CD4-positive, CD25-positive, alpha-beta regulatory T cell (primary cell): ENCODE data around the gene HBEGF. TPM values are rescaled to one million over a fixed set of nuclear protein-coding genes. Genes with fewer than 3 reads are reported as not detected.

ENCODE experiments used
- ATAC-seq, 2 donors: fragments of 150-1000 bp; cut with Tn5 transposase; one replicate each; pipeline ENCODE4 v1.10.0; 2021; ENCODE audit warnings: low read depth in 2 of 2, moderate number of reproducible peaks in 2 of 2, moderate library complexity in 1 of 2
- DNase-seq, 3 donors: peaks; one replicate each; pipeline versions ENCODE4 v3.0.0 to v3.0.0-alpha.2; 2012 to 2022; ENCODE audit warnings: mixed read lengths in 1 of 3
- H3K27ac ChIP-seq: one replicate; pipeline ENCODE4 v1.7.0; 2013; ENCODE audit warnings: mild to moderate bottlenecking, low read length; ENCODE audit not compliant: insufficient read depth, poor library complexity, severe bottlenecking
- H3K27me3 ChIP-seq: one replicate; pipeline ENCODE4 v1.7.0; 2013; ENCODE audit warnings: low read length; ENCODE audit not compliant: control insufficient read depth, insufficient read depth
- H3K36me3 ChIP-seq: one replicate; pipeline ENCODE4 v1.7.0; 2013; ENCODE audit warnings: mild to moderate bottlenecking, low read length, moderate library complexity; ENCODE audit not compliant: control insufficient read depth, insufficient read depth
- H3K4me1 ChIP-seq: 2 replicates; pipeline ENCODE4 v1.7.0; 2013; ENCODE audit warnings: mild to moderate bottlenecking, low read length; ENCODE audit not compliant: insufficient read depth, control insufficient read depth, poor library complexity, severe bottlenecking
- H3K4me3 ChIP-seq: one replicate; pipeline ENCODE4 v1.7.0; 2013; ENCODE audit warnings: low read depth, mild to moderate bottlenecking, low read length, moderate library complexity
- H3K9me3 ChIP-seq, 2 experiments: 1 replicate in 1 of 2; 2 replicates in 1 of 2; pipeline ENCODE4 v1.7.0; 2013; ENCODE audit warnings: low read length in 2 of 2, mild to moderate bottlenecking in 1 of 2, moderate library complexity in 1 of 2; ENCODE audit not compliant: control insufficient read depth in 2 of 2
- H3K27ac Mint-ChIP-seq, 3 donors: one replicate each; pipeline ENCODE4 v1.8.0; 2020 to 2022; ENCODE audit warnings: mild to moderate bottlenecking in 3 of 3, mixed read lengths in 3 of 3, moderate library complexity in 2 of 3
- H3K27me3 Mint-ChIP-seq: one replicate; pipeline ENCODE4 v1.8.0; 2022; ENCODE audit warnings: mild to moderate bottlenecking, mixed read lengths
- H3K36me3 Mint-ChIP-seq: one replicate; pipeline ENCODE4 v1.8.0; 2020; ENCODE audit warnings: mixed read lengths
- H3K4me1 Mint-ChIP-seq, 4 donors: one replicate each; pipeline ENCODE4 v1.8.0; 2020 to 2022; ENCODE audit warnings: mixed read lengths in 4 of 4, mild to moderate bottlenecking in 1 of 4
- H3K4me3 Mint-ChIP-seq, 4 donors: one replicate each; pipeline ENCODE4 v1.8.0; 2020 to 2022; ENCODE audit warnings: mild to moderate bottlenecking in 4 of 4, mixed read lengths in 4 of 4, moderate library complexity in 3 of 4
- H3K9me3 Mint-ChIP-seq, 7 donors: one replicate each; pipeline ENCODE4 v1.8.0; 2020 to 2022; ENCODE audit warnings: mixed read lengths in 7 of 7, mild to moderate bottlenecking in 3 of 7, moderate library complexity in 2 of 7
- polyA plus RNA-seq, 4 donors: library from polyadenylated mRNA; unstranded; fragments of 300-500 nt; fragmentation: Illumina TruSeq; gene quantifications; one replicate each; pipeline ENCODE4 v1.2.3, GENCODE V29; 2021
- total RNA-seq: library from RNA; stranded (reverse); gene quantifications from one replicate; pipeline ENCODE4 v1.2.3, GENCODE V29; 2022

The HBEGF gene
- total and polyA plus RNA-seq, 5 donors from 2014 or later = 0.47 TPM; not detected in 4

DNA sequence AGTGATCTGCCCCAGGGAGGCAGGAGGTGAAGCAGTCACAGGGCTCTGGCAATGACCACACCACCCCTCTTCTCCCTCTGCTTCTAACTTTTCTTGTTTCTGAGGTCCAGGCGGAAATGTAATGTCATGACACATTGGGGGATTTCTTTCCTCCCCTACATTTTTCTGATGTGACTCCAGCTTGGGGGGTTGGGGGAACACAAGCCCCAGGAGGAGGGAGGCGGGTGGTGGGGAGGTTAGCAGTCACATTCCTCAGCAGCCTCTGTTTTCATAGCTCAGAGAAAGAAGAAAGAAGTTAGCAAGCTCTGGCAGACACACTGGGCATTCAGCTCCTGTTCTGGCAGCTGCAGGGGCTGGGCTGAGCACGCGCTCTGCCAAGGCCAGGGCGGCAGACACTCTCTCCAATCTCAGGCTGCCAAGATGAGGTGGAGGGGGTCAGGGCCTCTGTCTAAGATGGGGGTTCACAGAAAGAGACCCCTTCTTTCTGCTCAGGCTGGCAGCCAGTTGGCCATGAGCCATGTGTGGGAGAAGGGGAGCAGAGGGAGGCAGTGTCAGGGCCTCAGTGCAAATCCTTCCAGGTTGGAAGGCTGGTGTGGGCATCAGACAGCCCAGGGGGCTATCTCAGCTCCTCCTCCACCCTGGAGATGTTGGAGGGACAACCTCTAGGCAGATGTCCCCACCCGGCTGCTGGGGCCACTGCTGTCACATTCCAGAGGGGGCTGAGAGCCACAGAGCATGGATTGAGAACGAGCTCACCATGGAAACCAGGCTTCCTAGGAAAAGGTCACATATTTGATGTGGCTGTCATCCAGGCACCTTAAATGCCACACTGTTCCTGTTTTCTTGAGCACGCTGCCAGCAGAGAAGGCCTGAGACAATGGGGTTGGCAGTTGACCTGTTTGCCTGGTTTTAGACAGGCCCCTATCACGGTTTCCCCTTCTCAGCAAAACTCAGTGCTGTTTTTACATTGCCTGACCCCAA lies 23.4 kb downstream of the HBEGF start:
- H3K27me3 Mint-ChIP-seq = peaks cover 9% of the 10 kb centered on the region
- H3K36me3 Mint-ChIP-seq = no peaks in the 10 kb centered on the region
- Histone ChIP-seq H3K4me3 (no peak overlapping the region), H3K36me3 (no peaks in the 10 kb centered on the region), H3K27me3 (peaks cover 2% of the 10 kb centered on the region), H3K9me3 (no peaks in the 10 kb centered on the region), H3K4me1 (no peaks in the 10 kb centered on the region), H3K27ac (no peak overlapping the region)
- no peak overlapping the region for H3K27ac Mint-ChIP-seq
- ATAC-seq = no peak
- DNase-seq = no peak
- H3K4me1 Mint-ChIP-seq = peaks cover 0 to 2% (median 0%) of the 10 kb centered on the region in 4 donors
- H3K4me3 Mint-ChIP-seq = no peak overlapping the region
- H3K9me3 Mint-ChIP-seq = peaks cover 0 to 2% (median 0%) of the 10 kb centered on the region in 7 donors

DNA sequence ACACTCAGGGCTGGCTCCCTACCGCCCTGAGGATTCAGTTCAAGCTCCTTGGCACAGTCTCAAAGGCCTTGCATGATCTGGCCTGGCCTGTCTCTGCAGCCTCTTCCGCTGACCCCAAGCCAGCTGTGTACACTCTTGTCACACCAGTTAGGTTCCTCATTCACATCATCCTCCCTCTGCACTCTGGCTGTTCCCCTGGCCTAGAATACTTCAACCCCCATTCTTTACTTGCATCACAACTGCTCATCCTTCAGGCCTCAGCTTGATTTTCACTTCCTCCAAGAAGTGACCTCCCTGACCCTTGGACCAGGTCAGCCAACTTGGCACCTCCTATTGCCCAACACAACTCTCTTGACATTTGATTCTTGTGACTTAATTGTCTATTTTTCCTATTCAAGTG lies 24.6 kb downstream of the HBEGF start:
- H3K36me3 Mint-ChIP-seq = no peaks in the 10 kb centered on the region
- Histone ChIP-seq H3K4me1 (no peaks in the 10 kb centered on the region), H3K9me3 (no peaks in the 10 kb centered on the region), H3K36me3 (no peaks in the 10 kb centered on the region), H3K27me3 (peaks cover 2% of the 10 kb centered on the region), H3K4me3 (no peak overlapping the region), H3K27ac (no peak overlapping the region)
- no peak for DNase-seq
- no peak overlapping the region for H3K4me3 Mint-ChIP-seq
- H3K4me1 Mint-ChIP-seq = peaks cover 0 to 2% (median 0%) of the 10 kb centered on the region in 4 donors
- peaks cover 9% of the 10 kb centered on the region for H3K27me3 Mint-ChIP-seq
- ATAC-seq = peak in 1 of 2 donors; percentile 33
- H3K9me3 Mint-ChIP-seq = peaks cover 0 to 2% (median 0%) of the 10 kb centered on the region in 7 donors
- no peak overlapping the region for H3K27ac Mint-ChIP-seq

DNA sequence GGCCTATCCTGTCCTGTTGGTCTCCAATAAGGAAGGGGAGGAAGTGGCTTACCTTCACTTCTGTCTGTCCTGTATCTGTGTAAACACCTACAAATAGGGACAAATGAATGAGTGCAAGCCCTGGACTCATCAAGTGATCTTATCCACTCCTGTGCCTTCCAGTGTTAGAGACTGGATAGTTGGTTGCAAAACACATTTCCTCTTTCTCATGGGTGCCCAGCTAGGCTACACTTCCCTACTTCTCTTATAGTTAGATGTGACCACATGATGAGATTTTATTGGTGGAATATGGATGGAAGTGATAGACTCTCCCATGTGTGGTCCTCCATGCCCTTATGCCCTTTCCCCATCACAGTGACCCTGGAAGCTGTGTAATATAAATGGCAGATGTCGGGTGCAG lies 26.6 kb downstream of the HBEGF start:
- Mint-ChIP-seq H3K27ac (no peak overlapping the region), H3K9me3 (peaks cover 0 to 2% (median 0%) of the 10 kb centered on the region in 7 donors), H3K4me1 (no peaks in the 10 kb centered on the region), H3K27me3 (no peaks in the 10 kb centered on the region), H3K4me3 (no peak overlapping the region), H3K36me3 (no peaks in the 10 kb centered on the region)
- ATAC-seq (no peak), DNase-seq (no peak)
- Histone ChIP-seq H3K4me1 (no peaks in the 10 kb centered on the region), H3K27ac (no peak overlapping the region), H3K36me3 (no peaks in the 10 kb centered on the region), H3K27me3 (peaks cover 2% of the 10 kb centered on the region), H3K9me3 (no peaks in the 10 kb centered on the region), H3K4me3 (no peak overlapping the region)

DNA sequence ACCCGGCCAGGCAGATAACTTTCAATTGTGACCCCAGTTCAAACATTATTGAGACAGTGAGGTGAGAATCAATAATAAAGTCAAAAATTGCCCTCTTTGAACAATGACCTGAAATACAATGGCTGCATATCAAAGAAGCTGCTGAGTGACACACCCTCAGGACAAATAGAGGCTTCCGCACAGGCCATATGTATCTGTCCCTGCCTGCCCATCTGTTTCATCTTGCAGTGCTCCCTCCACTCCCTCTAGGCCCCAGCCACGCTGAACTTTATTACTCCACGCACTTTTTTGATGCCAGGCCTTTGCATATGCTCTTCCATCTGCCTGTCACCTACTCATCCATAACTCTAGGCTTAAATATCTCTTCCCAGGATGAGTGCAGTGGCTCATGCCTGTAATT lies 27.6 kb downstream of the HBEGF start:
- Mint-ChIP-seq H3K4me1 (no peaks in the 10 kb centered on the region), H3K27ac (peak overlapping the region in 1 of 3 donors; percentile 33), H3K9me3 (peaks cover 0 to 2% (median 0%) of the 10 kb centered on the region in 7 donors), H3K4me3 (no peak overlapping the region), H3K27me3 (no peaks in the 10 kb centered on the region), H3K36me3 (no peaks in the 10 kb centered on the region)
- Histone ChIP-seq H3K4me3 (no peak overlapping the region), H3K27ac (no peak overlapping the region), H3K9me3 (no peaks in the 10 kb centered on the region), H3K27me3 (no peaks in the 10 kb centered on the region), H3K36me3 (no peaks in the 10 kb centered on the region), H3K4me1 (no peaks in the 10 kb centered on the region)
- no peak for DNase-seq
- no peak for ATAC-seq

DNA sequence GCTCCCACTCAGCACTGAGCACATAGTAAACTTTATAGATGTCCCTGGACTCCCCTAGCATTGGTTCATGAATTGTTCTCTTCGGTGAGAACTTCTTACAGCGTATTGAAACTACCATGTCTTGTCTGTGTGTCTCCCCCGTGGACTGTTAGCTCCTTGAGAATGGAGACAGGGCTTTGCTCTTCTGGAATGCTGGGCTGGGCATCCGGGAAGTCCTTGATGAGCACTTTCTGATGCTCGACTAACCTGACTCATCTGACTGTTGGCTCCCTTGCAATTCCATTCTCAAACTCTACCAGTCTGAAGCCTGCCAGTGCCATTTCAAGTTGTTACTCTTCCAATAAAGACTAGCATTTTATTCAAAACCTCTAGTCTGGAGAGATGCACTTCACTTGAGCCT lies 28.5 kb downstream of the HBEGF start:
- no peaks in the 10 kb centered on the region for H3K36me3 Mint-ChIP-seq
- ATAC-seq = no peak
- H3K4me1 ChIP-seq = no peaks in the 10 kb centered on the region
- H3K27ac ChIP-seq = no peak overlapping the region
- no peaks in the 10 kb centered on the region for H3K27me3 ChIP-seq
- no peaks in the 10 kb centered on the region for H3K36me3 ChIP-seq
- H3K9me3 ChIP-seq = no peaks in the 10 kb centered on the region
- DNase-seq = no peak
- no peak overlapping the region for H3K4me3 ChIP-seq
- peaks cover 0 to 2% (median 0%) of the 10 kb centered on the region in 7 donors for H3K9me3 Mint-ChIP-seq
- no peak overlapping the region for H3K4me3 Mint-ChIP-seq
- H3K27ac Mint-ChIP-seq = no peak overlapping the region
- peaks cover 5% of the 10 kb centered on the region for H3K27me3 Mint-ChIP-seq
- H3K4me1 Mint-ChIP-seq = no peaks in the 10 kb centered on the region

DNA sequence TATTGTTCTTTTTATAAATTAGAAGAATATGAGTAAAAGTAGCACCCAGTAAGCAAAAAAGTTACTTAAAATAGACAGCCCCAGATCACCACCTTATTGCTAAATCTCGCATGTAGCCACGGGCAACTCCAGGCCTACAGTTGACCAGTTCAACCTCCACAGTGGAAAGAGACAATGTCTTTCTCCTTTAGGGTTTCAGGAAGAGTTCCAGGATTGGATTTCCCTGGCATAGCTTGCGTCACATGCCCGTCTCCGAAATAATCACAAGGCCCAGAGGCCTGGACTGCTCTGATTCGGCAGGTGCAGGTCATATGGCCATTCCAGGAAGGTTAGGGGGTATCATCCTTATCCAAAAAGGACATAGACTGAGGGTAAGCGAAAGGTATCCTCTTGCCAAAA lies 33.6 kb downstream of the HBEGF start:
- Histone ChIP-seq H3K4me1 (no peaks in the 10 kb centered on the region), H3K27ac (no peak overlapping the region), H3K36me3 (no peaks in the 10 kb centered on the region), H3K27me3 (peaks cover 6% of the 10 kb centered on the region), H3K9me3 (no peaks in the 10 kb centered on the region), H3K4me3 (no peak overlapping the region)
- ATAC-seq = no peak
- Mint-ChIP-seq H3K4me1 (no peaks in the 10 kb centered on the region), H3K27ac (no peak overlapping the region), H3K9me3 (no peaks in the 10 kb centered on the region), H3K36me3 (no peaks in the 10 kb centered on the region), H3K27me3 (peaks cover 18% of the 10 kb centered on the region), H3K4me3 (no peak overlapping the region)
- no peak for DNase-seq

DNA sequence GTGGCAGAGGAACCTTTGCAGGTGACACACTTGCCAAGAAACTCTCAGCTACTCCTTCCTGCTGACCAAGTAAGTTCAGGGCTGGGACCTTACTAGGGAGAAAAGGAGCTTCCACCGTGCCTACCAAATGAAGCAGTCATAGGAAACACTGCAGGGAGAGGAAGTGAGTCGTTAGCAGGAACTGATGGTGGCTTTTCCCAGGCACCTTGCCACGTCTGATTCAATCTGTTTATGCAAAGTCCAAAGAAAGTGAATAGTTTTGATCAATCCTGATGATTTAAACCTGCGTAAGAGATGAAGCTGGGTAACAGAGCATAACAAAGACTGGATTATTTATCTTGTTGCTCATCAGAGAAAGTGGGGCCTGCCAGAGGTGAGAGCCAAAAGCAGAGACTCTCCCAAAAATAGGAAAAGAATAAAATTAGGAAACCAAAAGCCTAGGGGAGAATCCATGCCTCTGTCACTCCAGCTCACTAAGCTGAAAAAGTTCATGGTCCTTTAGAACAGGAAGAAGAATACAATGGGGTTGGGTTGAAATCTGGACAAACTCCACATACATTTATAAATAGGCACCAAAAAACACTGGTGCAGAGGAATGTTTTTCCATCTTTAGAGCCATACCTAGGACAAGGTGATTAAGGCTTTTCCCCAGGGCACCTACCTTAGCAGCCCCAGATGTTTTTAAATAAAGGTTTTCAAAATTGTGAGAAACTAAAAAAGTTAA lies 34.2 kb downstream of the HBEGF start:
- Mint-ChIP-seq H3K4me3 (no peak overlapping the region), H3K9me3 (no peaks in the 10 kb centered on the region), H3K4me1 (no peaks in the 10 kb centered on the region), H3K27me3 (peaks cover 18% of the 10 kb centered on the region), H3K36me3 (no peaks in the 10 kb centered on the region), H3K27ac (peak overlapping the region in 1 of 3 donors; percentile 6)
- no peaks in the 10 kb centered on the region for H3K4me1 ChIP-seq
- peaks cover 6% of the 10 kb centered on the region for H3K27me3 ChIP-seq
- no peaks in the 10 kb centered on the region for H3K36me3 ChIP-seq
- ATAC-seq = no peak
- no peak for DNase-seq
- H3K27ac ChIP-seq = no peak overlapping the region
- H3K9me3 ChIP-seq = no peaks in the 10 kb centered on the region
- no peak overlapping the region for H3K4me3 ChIP-seq
